ENCODE data around the gene UXT. TPM values are rescaled to one million over a fixed set of nuclear protein-coding genes. Genes with fewer than 3 reads are reported as not detected.

UXT gene
- polyA plus RNA-seq, 1 of the 3 experiments (the other 2 are of a cell fraction) = 205 TPM

DNA sequence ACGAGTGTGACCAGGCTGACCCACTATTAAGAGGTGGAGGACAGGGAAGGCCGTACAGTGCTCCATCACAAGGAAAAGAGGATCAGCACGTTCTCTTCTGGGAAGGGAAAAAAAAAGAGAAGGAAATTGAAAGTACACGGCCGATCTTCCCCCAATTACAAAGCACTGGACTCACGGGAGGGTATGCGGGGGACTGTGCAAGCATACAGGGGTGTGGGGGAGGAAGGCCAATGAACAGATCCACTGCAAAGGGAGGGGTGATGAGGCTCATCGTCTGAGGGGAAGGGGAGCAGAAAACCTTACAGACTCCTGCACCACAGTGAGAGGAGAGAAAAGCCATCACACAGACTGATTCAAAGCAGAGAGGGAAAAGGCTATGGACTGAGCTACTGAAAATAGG lies 9.7 kb downstream of the UXT start:
- H2AFZ ChIP-seq (ENCODE audit: low read depth) = no peak overlapping the region
- no peak overlapping the region; a peak in 1 of 4 replicates for H3K27ac ChIP-seq (ENCODE audit: low read depth in 2 of 2, low read length in 1 of 2)
- CTCF ChIA-PET = no interaction called here

DNA sequence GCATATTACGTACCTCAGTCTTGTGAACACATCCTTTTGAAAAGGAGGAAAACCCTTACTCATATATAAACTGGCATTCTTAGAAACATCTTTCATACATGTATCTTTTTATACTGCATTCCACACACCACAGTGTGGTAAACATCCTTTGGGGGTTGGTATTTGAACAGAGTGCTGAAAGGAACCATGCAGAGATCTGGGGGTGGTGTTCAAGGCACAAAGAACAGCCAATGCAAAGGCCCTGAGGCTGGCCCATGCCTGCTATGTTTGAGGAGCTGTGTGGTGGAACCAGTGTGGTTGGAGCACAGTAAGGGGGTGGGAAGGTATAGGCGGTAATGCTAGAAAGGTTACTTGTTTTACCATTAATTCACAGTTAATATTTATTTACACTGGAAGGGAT lies 10.6 kb downstream of the UXT start:
- WGBS (ENCODE audit: low lambda C conversion rate) = 72% methylated on average over 2 of the region's 2 CpGs
- Histone ChIP-seq H3K9me2 (no peaks in the 10 kb centered on the region), H3K4me3 (ENCODE audit: low read depth in 2 of 2, low read length in 1 of 2) (no peak overlapping the region), H3K36me3 (replicated peaks in 1 of 2; ENCODE audit: control insufficient read depth in 1 of 2, insufficient read depth in 2 of 2, low read length in 1 of 2) (peaks cover under 1 to 4% of the 10 kb centered on the region in 2 experiments), H3K27me3 (ENCODE audit: insufficient read depth) (peaks cover 9% of the 10 kb centered on the region; the same call in 1 of the 2 replicates), H3F3A (replicated peaks; ENCODE audit: insufficient read depth) (no peaks in the 10 kb centered on the region), H3K9me3 (no peaks in the 10 kb centered on the region), H3K79me2 (ENCODE audit: insufficient read depth) (peaks cover 14% of the 10 kb centered on the region; the same call in 1 of the 2 replicates), H3K27ac (ENCODE audit: low read depth in 2 of 2, low read length in 1 of 2) (no peak overlapping the region), H3K4me2 (peak overlapping the region; percentile 63; the same call in 1 of the 2 replicates), H2AFZ (ENCODE audit: low read depth) (no peak overlapping the region), H4K20me1 (ENCODE audit: insufficient read depth) (no peaks in the 10 kb centered on the region), H3K4me1 (ENCODE audit: control insufficient read depth in 1 of 2, insufficient read depth in 2 of 2, low read depth in 1 of 2, low read length in 1 of 2) (peaks cover 4 to 8% of the 10 kb centered on the region in 2 experiments; a peak in 1 of 4 replicates), H3K9ac (0 out of 2 replicates have a peak overlapping the region, but pooled peaks have one; percentile 21)
- ChIA-PET POLR2A (no interaction called here), CTCF (no interaction called here)
- TF ChIP-seq GATA2 (CRISPR knock-in tag; IDR thresholded peaks at IDR 0.05) (no peak), GABPA (IDR thresholded peaks at IDR 0.05; ENCODE audit: low read depth) (no peak), YY1 (IDR thresholded peaks at IDR 0.05; ENCODE audit: low read depth) (no peak), ELF1 (IDR thresholded peaks at IDR 0.05) (no peak), TCF12 (IDR thresholded peaks at IDR 0.05) (no peak), SIN3A (IDR thresholded peaks at IDR 0.05; ENCODE audit: borderline replicate concordance, low read depth, low read length) (no peak), SMC3 (IDR thresholded peaks at IDR 0.05; ENCODE audit: low read depth, low read length) (no peak), RXRA (IDR thresholded peaks at IDR 0.05; ENCODE audit: borderline replicate concordance, low read depth) (no peak), FOXM1 (IDR thresholded peaks at IDR 0.05; ENCODE audit: low read depth) (no peak), FOXJ3 (CRISPR knock-in tag; IDR thresholded peaks at IDR 0.05) (no peak), TEAD4 (IDR thresholded peaks at IDR 0.05; ENCODE audit: borderline replicate concordance, insufficient read depth) (no peak)
- TF ChIP-seq, protein P1, sequence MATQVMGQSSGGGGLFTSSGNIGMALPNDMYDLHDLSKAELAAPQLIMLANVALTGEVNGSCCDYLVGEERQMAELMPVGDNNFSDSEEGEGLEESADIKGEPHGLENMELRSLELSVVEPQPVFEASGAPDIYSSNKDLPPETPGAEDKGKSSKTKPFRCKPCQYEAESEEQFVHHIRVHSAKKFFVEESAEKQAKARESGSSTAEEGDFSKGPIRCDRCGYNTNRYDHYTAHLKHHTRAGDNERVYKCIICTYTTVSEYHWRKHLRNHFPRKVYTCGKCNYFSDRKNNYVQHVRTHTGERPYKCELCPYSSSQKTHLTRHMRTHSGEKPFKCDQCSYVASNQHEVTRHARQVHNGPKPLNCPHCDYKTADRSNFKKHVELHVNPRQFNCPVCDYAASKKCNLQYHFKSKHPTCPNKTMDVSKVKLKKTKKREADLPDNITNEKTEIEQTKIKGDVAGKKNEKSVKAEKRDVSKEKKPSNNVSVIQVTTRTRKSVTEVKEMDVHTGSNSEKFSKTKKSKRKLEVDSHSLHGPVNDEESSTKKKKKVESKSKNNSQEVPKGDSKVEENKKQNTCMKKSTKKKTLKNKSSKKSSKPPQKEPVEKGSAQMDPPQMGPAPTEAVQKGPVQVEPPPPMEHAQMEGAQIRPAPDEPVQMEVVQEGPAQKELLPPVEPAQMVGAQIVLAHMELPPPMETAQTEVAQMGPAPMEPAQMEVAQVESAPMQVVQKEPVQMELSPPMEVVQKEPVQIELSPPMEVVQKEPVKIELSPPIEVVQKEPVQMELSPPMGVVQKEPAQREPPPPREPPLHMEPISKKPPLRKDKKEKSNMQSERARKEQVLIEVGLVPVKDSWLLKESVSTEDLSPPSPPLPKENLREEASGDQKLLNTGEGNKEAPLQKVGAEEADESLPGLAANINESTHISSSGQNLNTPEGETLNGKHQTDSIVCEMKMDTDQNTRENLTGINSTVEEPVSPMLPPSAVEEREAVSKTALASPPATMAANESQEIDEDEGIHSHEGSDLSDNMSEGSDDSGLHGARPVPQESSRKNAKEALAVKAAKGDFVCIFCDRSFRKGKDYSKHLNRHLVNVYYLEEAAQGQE (IDR thresholded peaks at IDR 0.05; ENCODE audit: low read depth, low read length) = no peak
- TF ChIP-seq, protein P2, sequence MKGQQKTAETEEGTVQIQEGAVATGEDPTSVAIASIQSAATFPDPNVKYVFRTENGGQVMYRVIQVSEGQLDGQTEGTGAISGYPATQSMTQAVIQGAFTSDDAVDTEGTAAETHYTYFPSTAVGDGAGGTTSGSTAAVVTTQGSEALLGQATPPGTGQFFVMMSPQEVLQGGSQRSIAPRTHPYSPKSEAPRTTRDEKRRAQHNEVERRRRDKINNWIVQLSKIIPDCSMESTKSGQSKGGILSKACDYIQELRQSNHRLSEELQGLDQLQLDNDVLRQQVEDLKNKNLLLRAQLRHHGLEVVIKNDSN (IDR thresholded peaks at IDR 0.05; ENCODE audit: borderline replicate concordance, low read depth) = no peak
- TF ChIP-seq, protein P3, sequence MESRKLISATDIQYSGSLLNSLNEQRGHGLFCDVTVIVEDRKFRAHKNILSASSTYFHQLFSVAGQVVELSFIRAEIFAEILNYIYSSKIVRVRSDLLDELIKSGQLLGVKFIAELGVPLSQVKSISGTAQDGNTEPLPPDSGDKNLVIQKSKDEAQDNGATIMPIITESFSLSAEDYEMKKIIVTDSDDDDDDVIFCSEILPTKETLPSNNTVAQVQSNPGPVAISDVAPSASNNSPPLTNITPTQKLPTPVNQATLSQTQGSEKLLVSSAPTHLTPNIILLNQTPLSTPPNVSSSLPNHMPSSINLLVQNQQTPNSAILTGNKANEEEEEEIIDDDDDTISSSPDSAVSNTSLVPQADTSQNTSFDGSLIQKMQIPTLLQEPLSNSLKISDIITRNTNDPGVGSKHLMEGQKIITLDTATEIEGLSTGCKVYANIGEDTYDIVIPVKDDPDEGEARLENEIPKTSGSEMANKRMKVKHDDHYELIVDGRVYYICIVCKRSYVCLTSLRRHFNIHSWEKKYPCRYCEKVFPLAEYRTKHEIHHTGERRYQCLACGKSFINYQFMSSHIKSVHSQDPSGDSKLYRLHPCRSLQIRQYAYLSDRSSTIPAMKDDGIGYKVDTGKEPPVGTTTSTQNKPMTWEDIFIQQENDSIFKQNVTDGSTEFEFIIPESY (IDR thresholded peaks at IDR 0.05; ENCODE audit: borderline replicate concordance, low read depth) = no peak
- no peak for DNase-seq

More for the DNA sequence above, 9.7 kb downstream of the UXT start:
- no peak for DNase-seq
- WGBS (ENCODE audit: low lambda C conversion rate) = 36% methylated on average over 8 of the region's 8 CpGs
- TF ChIP-seq SIN3A (IDR thresholded peaks at IDR 0.05; ENCODE audit: borderline replicate concordance, low read depth, low read length) = no peak
- no peak for TF ChIP-seq EP300 (IDR thresholded peaks at IDR 0.05; ENCODE audit: borderline replicate concordance in 1 of 2, low read depth in 1 of 2, low read length in 1 of 2)
- no peak for TF ChIP-seq FOSL2 (IDR thresholded peaks at IDR 0.05; ENCODE audit: borderline replicate concordance, low read depth)
- no peak for TF ChIP-seq ELF1 (IDR thresholded peaks at IDR 0.05)
- no peak for TF ChIP-seq YY1 (IDR thresholded peaks at IDR 0.05; ENCODE audit: low read depth)
- no peak for TF ChIP-seq MXI1 (IDR thresholded peaks at IDR 0.05; ENCODE audit: low read depth, low read length)
- no peak for TF ChIP-seq TAF1 (IDR thresholded peaks at IDR 0.05; ENCODE audit: borderline replicate concordance, low read depth, low read length)
- TF ChIP-seq NRF1 (IDR thresholded peaks at IDR 0.05; ENCODE audit: low read depth, low read length) = no peak
- TF ChIP-seq, protein P4, sequence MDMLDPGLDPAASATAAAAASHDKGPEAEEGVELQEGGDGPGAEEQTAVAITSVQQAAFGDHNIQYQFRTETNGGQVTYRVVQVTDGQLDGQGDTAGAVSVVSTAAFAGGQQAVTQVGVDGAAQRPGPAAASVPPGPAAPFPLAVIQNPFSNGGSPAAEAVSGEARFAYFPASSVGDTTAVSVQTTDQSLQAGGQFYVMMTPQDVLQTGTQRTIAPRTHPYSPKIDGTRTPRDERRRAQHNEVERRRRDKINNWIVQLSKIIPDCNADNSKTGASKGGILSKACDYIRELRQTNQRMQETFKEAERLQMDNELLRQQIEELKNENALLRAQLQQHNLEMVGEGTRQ (IDR thresholded peaks at IDR 0.05; ENCODE audit: borderline replicate concordance, low read depth, low read length) = no peak
- TF ChIP-seq RXRA (IDR thresholded peaks at IDR 0.05; ENCODE audit: borderline replicate concordance, low read depth) = no peak
- no peak for TF ChIP-seq JUND (IDR thresholded peaks at IDR 0.05)
- no peak for TF ChIP-seq MEF2A (IDR thresholded peaks at IDR 0.05; ENCODE audit: borderline replicate concordance, low read depth)
- H3K4me2 ChIP-seq = peak overlapping the region; percentile 63
- peak overlapping the region; percentile 31; the same call in 1 of the 2 replicates for H3K9ac ChIP-seq
- H4K20me1 ChIP-seq (ENCODE audit: insufficient read depth) = no peaks in the 10 kb centered on the region
- H3K4me1 ChIP-seq (ENCODE audit: control insufficient read depth in 1 of 2, insufficient read depth in 2 of 2, low read depth in 1 of 2, low read length in 1 of 2) = peaks cover 4 to 8% of the 10 kb centered on the region in 2 experiments; a peak in 1 of 4 replicates
- peak overlapping the region; percentile 49 to 67; a peak in 3 of 4 replicates for H3K4me3 ChIP-seq (ENCODE audit: low read depth in 2 of 2, low read length in 1 of 2)
- H3K9me3 ChIP-seq = no peaks in the 10 kb centered on the region
- H3K79me2 ChIP-seq (ENCODE audit: insufficient read depth) = peaks cover 14% of the 10 kb centered on the region; the same call in 1 of the 2 replicates
- H3F3A ChIP-seq (replicated peaks; ENCODE audit: insufficient read depth) = no peaks in the 10 kb centered on the region
- POLR2A ChIA-PET = no interaction called here
- no peaks in the 10 kb centered on the region for H3K9me2 ChIP-seq
- peaks cover 9% of the 10 kb centered on the region; the same call in 1 of the 2 replicates for H3K27me3 ChIP-seq (ENCODE audit: insufficient read depth)
- H3K36me3 ChIP-seq (replicated peaks in 1 of 2; ENCODE audit: control insufficient read depth in 1 of 2, insufficient read depth in 2 of 2, low read length in 1 of 2) = peaks cover 3 to 10% of the 10 kb centered on the region in 2 experiments

Measured in SK-N-SH (cell line).